Measurements from ENCODE around the gene PDGFA.

- TF ChIP-seq CTCF (IDR thresholded peaks at IDR 0.05), result no peak
- no peak for TF ChIP-seq EP300 (IDR thresholded peaks at IDR 0.05)
- no peak for TF ChIP-seq POLR2A (IDR thresholded peaks at IDR 0.05)
These were observed 42.7 kb upstream of the PDGFA start for GRCh38 chr7:562374-562675.
